AG09319 (cell line): ENCODE data around the gene BCAS3.

ENCODE experiments used
- DNase-seq: peaks from one replicate; pipeline ENCODE4 v3.0.0-alpha.2; 2010; ENCODE audit warnings: low read depth; ENCODE audit errors: extremely low read depth
- CTCF ChIP-seq: IDR thresholded peaks from 2 replicates; pipeline ENCODE4 v1.5.1; 2011; ENCODE audit warnings: low read depth, mild to moderate bottlenecking, inconsistent platforms, low read length, moderate library complexity

BCAS3 gene

GRCh38 chr17:61422116-61422799 is 744.6 kb downstream of the BCAS3 start:
- no peak for DNase-seq
- TF ChIP-seq CTCF: no peak

DNA sequence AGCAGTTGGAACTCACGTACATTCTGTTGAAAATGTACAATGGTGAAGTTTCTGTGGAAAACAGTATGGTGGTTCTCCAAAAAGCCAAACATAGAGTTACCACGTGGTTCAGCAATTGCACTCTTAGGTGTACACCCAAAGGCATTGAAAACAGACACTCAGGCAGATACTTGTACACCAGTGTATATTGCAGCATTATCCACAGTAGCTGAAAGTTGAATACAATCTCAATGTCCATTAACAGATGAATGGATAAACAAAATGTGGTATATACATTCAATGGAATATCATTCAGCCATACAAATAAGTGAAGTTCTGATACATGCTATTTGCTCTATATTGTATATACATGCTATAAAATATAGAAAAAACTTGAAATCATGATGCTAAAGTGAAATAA is 745.2 kb downstream of the BCAS3 start:
- TF ChIP-seq CTCF: no peak
- DNase-seq: no peak

DNA sequence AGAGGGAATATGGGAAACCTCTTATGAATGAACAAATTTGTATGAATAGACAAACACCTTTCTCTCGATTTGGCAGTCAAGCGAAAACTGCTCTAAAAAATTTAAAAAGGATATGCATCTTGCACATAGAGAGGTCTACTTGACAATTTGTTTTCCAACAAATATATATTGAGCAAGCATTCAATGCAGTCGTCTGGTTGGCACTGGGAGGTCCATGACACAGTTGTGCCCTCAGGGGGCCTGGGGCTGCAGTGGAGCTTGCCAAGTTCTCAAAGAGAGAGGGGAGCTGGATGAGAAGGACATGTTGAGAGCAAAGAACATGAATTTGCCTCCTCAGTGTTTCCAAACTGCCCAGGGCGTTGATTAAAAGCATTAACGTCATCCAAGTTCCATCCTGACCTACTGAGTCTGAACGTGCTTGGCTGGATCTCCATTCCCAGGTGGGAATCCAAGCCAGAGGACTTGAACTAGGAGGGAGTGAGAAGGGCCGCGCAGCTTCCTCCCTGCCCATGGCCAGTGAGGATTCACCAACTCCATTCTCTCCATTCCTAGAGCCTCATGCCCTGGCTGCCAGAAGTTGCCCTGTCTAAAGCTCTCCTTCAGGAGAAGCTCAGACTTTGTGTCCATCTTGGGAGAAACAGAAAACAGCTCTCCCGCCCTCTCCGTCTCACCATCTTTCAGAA is 746.5 kb downstream of the BCAS3 start:
- TF ChIP-seq CTCF: no peak
- no peak for DNase-seq

- TF ChIP-seq CTCF: no peak; the same call in none of the 2 replicates
- no peak for DNase-seq
Measured at GRCh38 chr17:61425682-61426481, 748.2 kb downstream of the BCAS3 start.

GRCh38 chr17:61426482-61427304 is 749.0 kb downstream of the BCAS3 start:
- no peak for DNase-seq
- no peak for TF ChIP-seq CTCF

GRCh38 chr17:61427567-61427966 is 749.9 kb downstream of the BCAS3 start:
- no peak for DNase-seq
- TF ChIP-seq CTCF: no peak
